Erythroblast (primary cell): ENCODE measurements around the gene MACROD2.

ENCODE experiments used
- DNase-seq, 2 experiments: peaks; one replicate each; lab custom pipeline; 2025; lab: John Stamatoyannopoulos, UW
- GATA1 ChIP-seq: IDR thresholded peaks from 2 replicates; pipeline ENCODE4 v1.6.1; 2011; ENCODE audit warnings: low read depth, mild to moderate bottlenecking, control low read depth, low read length, moderate library complexity
- POLR2A ChIP-seq: IDR thresholded peaks from 2 replicates; pipeline ENCODE4 v1.6.1; 2011; ENCODE audit warnings: mild to moderate bottlenecking, low read length

Gene MACROD2

DNA sequence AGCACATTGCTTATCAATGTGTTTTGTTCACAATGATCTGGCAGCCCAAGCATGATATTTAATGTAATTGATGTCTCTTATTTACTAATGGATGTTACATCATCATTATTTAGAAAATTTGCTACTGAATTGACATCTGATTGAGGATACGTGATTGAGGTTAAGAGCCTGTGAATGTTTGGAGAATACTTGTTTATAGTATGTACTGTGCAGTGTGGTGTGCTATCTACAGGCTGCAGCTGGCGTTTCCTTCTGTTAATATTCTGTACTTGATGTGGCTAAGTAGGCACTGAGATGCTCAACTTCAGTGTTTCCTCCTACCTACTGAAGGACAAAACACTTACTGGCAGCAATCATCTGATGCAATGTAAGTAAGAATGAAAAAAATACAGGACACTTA, 1051.7 kb downstream of the MACROD2 start:
- TF ChIP-seq GATA1: no peak
- no peak for TF ChIP-seq POLR2A

GRCh38 chr20:15047601-15048000, 1052.3 kb downstream of the MACROD2 start:
- TF ChIP-seq GATA1 (no peak), POLR2A (no peak)
- DNase-seq: no peak

More for the DNA sequence above, 1051.7 kb downstream of the MACROD2 start:
- DNase-seq: no peak

DNA sequence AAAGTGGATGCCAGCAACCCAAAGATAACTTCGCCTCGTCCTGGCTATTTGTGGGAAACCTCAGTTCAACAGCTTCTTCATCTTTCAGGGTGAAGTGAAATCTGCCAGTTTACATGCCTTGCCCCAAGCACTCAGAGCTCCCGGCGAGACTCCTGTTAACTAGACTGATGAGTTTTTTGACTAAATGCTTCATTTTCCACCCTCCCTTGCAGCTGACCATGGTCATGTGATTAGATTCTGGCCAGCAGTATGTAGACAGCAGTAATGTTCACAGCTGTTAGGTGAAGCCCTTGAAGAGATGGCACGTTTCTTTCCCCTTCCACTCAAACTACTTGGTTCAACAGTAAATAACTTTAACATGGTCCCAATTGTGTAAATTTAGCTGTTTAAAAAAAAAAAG, 1060.9 kb downstream of the MACROD2 start:
- TF ChIP-seq GATA1: no peak
- no peak for TF ChIP-seq POLR2A
- no peak for DNase-seq

DNA sequence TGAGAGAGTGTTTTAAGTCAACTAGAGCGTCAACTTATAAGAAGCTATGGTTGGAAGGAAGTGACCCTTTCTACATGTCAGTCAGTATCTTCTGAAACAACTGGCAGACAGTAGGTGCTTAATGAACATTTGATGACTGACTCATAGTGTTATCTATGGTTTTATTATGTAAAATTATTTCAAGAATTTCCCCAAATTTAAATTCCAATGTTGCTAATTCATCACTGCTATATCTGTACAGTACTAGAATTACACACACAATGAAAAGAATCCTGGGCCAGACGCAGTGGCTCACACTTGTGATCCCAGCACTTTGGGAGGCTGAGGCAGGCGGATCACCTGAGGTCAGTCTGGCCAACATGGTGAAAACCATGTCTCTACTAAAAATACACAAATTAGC, 1063.5 kb downstream of the MACROD2 start:
- TF ChIP-seq GATA1 (no peak), POLR2A (no peak)
- no peak for DNase-seq

DNA sequence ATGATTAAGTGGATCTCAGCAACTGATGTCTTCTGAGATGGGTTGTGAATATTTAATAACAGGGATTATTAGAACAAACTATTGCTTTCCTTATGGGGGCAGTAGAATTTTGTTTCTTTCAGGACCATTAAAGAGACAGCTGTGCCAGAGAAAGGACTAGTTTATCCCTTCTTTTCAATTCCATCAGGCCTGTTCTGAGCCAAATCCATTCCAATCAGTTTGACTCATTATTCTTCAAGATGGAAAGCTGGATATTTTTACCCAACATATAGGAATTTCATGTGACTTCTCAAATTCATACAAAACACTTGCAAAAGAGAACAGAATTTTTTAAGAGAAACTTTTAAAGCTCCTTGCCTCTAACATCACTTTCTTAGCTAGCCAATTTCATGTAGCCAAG, 1064.1 kb downstream of the MACROD2 start:
- TF ChIP-seq POLR2A (no peak), GATA1 (no peak)
- no peak for DNase-seq

- TF ChIP-seq GATA1 (no peak), POLR2A (no peak)
- DNase-seq: no peak
Observed at GRCh38 chr20:15060265-15061060, 1065.1 kb downstream of the MACROD2 start.

DNA sequence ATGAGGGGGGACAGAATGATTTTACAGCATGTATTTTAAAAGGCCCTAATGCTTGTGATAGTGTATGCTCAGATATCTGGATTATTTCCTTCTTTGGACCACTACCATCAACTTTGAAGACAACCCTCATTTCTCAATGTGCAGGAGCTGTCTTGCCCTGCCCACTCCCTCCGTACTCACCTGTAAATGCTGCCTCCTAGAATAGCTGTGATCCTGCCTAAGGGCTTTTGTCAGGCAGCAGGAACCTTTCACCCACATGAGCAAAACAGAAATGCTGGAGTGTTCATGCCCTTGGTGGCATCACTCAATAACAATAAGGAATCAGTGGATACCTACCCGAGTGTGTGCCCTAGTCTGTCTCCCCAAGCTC, 1065.7 kb downstream of the MACROD2 start:
- TF ChIP-seq GATA1 (no peak), POLR2A (no peak)
- no peak for DNase-seq

GRCh38 chr20:15061955-15062354, 1066.6 kb downstream of the MACROD2 start:
- no peak for DNase-seq
- TF ChIP-seq GATA1 (no peak), POLR2A (no peak)

DNA sequence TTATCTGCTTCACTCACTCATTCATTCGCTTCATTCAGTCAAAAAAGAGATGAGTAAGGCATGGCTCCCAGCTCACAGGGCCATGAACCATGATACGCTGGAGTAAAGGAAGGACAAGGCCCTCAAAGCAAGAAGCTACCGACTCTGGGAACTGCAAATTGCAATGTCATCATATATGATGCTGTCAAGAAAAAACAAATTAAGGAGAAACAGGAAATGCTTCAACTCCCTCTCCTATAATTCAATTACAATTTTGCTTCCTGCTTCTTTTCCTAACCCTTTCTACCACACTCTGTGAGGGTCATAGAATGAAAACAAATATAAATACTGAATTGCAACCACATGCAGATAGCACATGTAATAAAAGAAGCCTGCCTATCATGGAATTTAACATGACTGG, 1067.8 kb downstream of the MACROD2 start:
- TF ChIP-seq POLR2A (no peak), GATA1 (no peak)
- DNase-seq: no peak

- no peak for DNase-seq
- TF ChIP-seq GATA1: no peak
- TF ChIP-seq POLR2A: no peak
Observed at GRCh38 chr20:15064741-15065140, 1069.4 kb downstream of the MACROD2 start.

GRCh38 chr20:15065794-15066193, 1070.5 kb downstream of the MACROD2 start:
- DNase-seq: no peak
- TF ChIP-seq POLR2A: no peak
- no peak for TF ChIP-seq GATA1

DNA sequence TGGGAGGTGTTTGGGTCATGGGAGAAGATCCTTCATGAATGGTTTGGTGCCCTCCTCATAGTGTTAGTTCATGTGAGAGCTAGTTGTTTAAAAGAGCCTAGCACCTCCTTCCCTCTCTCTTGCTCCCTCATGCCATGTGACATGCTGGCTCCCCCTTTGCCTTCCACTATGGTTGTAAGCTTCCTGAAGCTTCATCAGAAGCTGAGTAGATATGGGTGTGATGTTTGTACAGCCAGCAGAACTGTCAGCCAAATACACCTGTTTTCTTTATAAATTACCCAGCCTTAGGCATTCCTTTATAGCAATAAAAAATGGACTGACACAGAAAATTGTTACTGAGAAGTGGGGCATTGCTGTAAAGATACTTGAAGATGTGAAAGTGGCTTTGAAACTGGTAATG, 1073.2 kb downstream of the MACROD2 start:
- TF ChIP-seq POLR2A: no peak
- TF ChIP-seq GATA1: no peak
- DNase-seq: no peak

DNA sequence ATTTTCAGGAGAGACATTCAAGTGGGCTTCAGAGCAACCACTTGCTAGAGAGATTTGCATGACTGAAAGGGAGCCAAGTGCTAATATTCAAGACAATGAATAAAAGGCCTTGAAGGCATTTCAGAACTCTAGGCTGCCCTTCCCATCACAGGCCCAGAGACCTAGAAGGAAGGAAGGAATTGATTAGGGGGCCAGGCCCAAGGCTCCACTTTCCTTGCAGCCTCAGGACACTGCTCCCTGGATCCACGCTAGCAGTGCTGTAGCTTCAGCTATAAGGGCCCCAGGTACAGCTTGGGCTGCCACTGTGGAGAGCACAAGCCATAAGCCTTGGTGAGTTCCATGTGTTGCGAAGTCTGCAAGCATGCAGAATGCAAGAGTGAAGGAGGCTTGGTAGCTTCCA, 1074.0 kb downstream of the MACROD2 start:
- no peak for TF ChIP-seq POLR2A
- TF ChIP-seq GATA1: no peak
- no peak for DNase-seq

GRCh38 chr20:15071085-15071808, 1075.9 kb downstream of the MACROD2 start:
- TF ChIP-seq GATA1 (no peak), POLR2A (no peak)
- no peak for DNase-seq
